MG63 (cell line): Measurements from ENCODE around the gene RPL18. TPM values are rescaled to one million over a fixed set of nuclear protein-coding genes. Genes with fewer than 3 reads are reported as not detected.

ENCODE experiments used
- DNase-seq: peaks from one replicate; pipeline ENCODE4 v3.0.0-alpha.2; 2020
- H3K27me3 ChIP-seq: fragments of 250-450 bp; sonication (Bioruptor Pico); 2 replicates; pipeline ENCODE4 v1.5.1; 2020; ENCODE audit warnings: mild to moderate bottlenecking, moderate library complexity
- H3K36me3 ChIP-seq: fragments of 250-450 bp; sonication (Bioruptor Pico); 2 replicates; pipeline ENCODE4 v1.5.1; 2020; ENCODE audit warnings: mild to moderate bottlenecking, moderate library complexity
- H3K4me3 ChIP-seq: fragments of 250-450 bp; sonication (Bioruptor Pico); 2 replicates; pipeline ENCODE4 v1.5.1; 2020; ENCODE audit warnings: mild to moderate bottlenecking, moderate library complexity
- H3K9me3 ChIP-seq: fragments of 250-450 bp; sonication (Bioruptor Pico); 2 replicates; pipeline ENCODE4 v1.5.1; 2020; ENCODE audit warnings: mild to moderate bottlenecking, moderate library complexity
- total RNA-seq: library from RNA; depleted of rRNA; stranded (reverse); fragments of >200 nt; shearing (Covaris generic); gene quantifications from 2 replicates; pipeline ENCODE4 v1.2.3, GENCODE V29; 2014; ENCODE audit warnings: low replicate concordance

Gene RPL18
- total RNA-seq, 1 experiment from 2014 or later: 3,057 TPM

GRCh38 chr19:48646722-48647216, 27.8 kb upstream of the RPL18 start:
- no peak for DNase-seq
- Histone ChIP-seq H3K36me3 (no peaks in the 10 kb centered on the region), H3K27me3 (peaks cover 8% of the 10 kb centered on the region), H3K4me3 (peak overlapping the region; percentile 41), H3K9me3 (no peaks in the 10 kb centered on the region)

GRCh38 chr19:48646001-48646721, 27.2 kb upstream of the RPL18 start, which contains the start of gene CA11:
TSS of gene CA11 (minus strand) at chr19:48646187. CDS start at chr19:48645632, 555 bp downstream.
- no peaks in the 10 kb centered on the region for H3K9me3 ChIP-seq
- no peaks in the 10 kb centered on the region for H3K36me3 ChIP-seq
- DNase-seq: peak; percentile 88
- peak within 1 kb of the TSS; percentile 41 for H3K4me3 ChIP-seq
- H3K27me3 ChIP-seq: peaks cover 8% of the 10 kb centered on the region

GRCh38 chr19:48645620-48646000, 26.6 kb upstream of the RPL18 start:
- no peak for DNase-seq
- Histone ChIP-seq H3K9me3 (no peaks in the 10 kb centered on the region), H3K27me3 (peaks cover 8% of the 10 kb centered on the region), H3K4me3 (peak overlapping the region; percentile 41), H3K36me3 (no peaks in the 10 kb centered on the region)

GRCh38 chr19:48644839-48645619, 26.1 kb upstream of the RPL18 start:
- H3K36me3 ChIP-seq: no peaks in the 10 kb centered on the region
- no peak overlapping the region for H3K4me3 ChIP-seq
- DNase-seq: peak; percentile 48
- peaks cover 8% of the 10 kb centered on the region for H3K27me3 ChIP-seq
- no peaks in the 10 kb centered on the region for H3K9me3 ChIP-seq

GRCh38 chr19:48644355-48644754, 25.4 kb upstream of the RPL18 start:
- H3K4me3 ChIP-seq: no peak overlapping the region
- H3K36me3 ChIP-seq: no peaks in the 10 kb centered on the region
- no peak for DNase-seq
- peaks cover 13% of the 10 kb centered on the region for H3K27me3 ChIP-seq
- H3K9me3 ChIP-seq: no peaks in the 10 kb centered on the region

GRCh38 chr19:48642862-48643261, 23.9 kb upstream of the RPL18 start:
- DNase-seq: no peak
- Histone ChIP-seq H3K27me3 (peaks cover 13% of the 10 kb centered on the region), H3K36me3 (no peaks in the 10 kb centered on the region), H3K4me3 (no peak overlapping the region), H3K9me3 (no peaks in the 10 kb centered on the region)

- no peak overlapping the region for H3K4me3 ChIP-seq
- H3K27me3 ChIP-seq: peaks cover 13% of the 10 kb centered on the region
- no peak for DNase-seq
- H3K9me3 ChIP-seq: no peaks in the 10 kb centered on the region
- no peaks in the 10 kb centered on the region for H3K36me3 ChIP-seq
Observed at GRCh38 chr19:48641850-48642249, 22.9 kb upstream of the RPL18 start.

- Histone ChIP-seq H3K9me3 (no peaks in the 10 kb centered on the region), H3K4me3 (no peak overlapping the region)
Observed at GRCh38 chr19:48639483-48640375, 20.8 kb upstream of the RPL18 start.

GRCh38 chr19:48638831-48639381, 19.9 kb upstream of the RPL18 start:
- H3K4me3 ChIP-seq: no peak overlapping the region
- DNase-seq: no peak
- H3K27me3 ChIP-seq: peaks cover 5% of the 10 kb centered on the region; the same call in 1 of the 2 replicates
- H3K9me3 ChIP-seq: no peaks in the 10 kb centered on the region
- H3K36me3 ChIP-seq: peaks cover 3% of the 10 kb centered on the region; the same call in 1 of the 2 replicates

More at GRCh38 chr19:48639483-48640375, 20.8 kb upstream of the RPL18 start:
- no peak for DNase-seq
- Histone ChIP-seq H3K27me3 (peaks cover 5% of the 10 kb centered on the region; the same call in 1 of the 2 replicates), H3K36me3 (0 out of 2 replicates have a peak, but pooled peaks cover 3% of the 10 kb centered on the region)

GRCh38 chr19:48637948-48638830, 19.2 kb upstream of the RPL18 start:
- DNase-seq: peak; percentile 90
- Histone ChIP-seq H3K27me3 (peaks cover 5% of the 10 kb centered on the region; the same call in 1 of the 2 replicates), H3K9me3 (no peaks in the 10 kb centered on the region), H3K4me3 (peak overlapping the region; percentile 63), H3K36me3 (peaks cover 3% of the 10 kb centered on the region; the same call in 1 of the 2 replicates)

GRCh38 chr19:48637449-48637947, 18.5 kb upstream of the RPL18 start:
- Histone ChIP-seq H3K36me3 (peaks cover 3% of the 10 kb centered on the region; the same call in 1 of the 2 replicates), H3K27me3 (peaks cover 5% of the 10 kb centered on the region; the same call in 1 of the 2 replicates), H3K4me3 (peak overlapping the region; percentile 63), H3K9me3 (no peaks in the 10 kb centered on the region)
- DNase-seq: peak; percentile 100

- peak; percentile 58 for DNase-seq
- Histone ChIP-seq H3K4me3 (peak within 1 kb of the TSS; percentile 63), H3K9me3 (no peaks in the 10 kb centered on the region), H3K27me3 (peaks cover 5% of the 10 kb centered on the region; the same call in 1 of the 2 replicates), H3K36me3 (peaks cover 3% of the 10 kb centered on the region; the same call in 1 of the 2 replicates)
Observed at GRCh38 chr19:48636859-48637448, 18.0 kb upstream of the RPL18 start, which contains the start of gene DBP. TSS of gene DBP (minus strand) at chr19:48637379. CDS start at chr19:48636994, 385 bp downstream.

GRCh38 chr19:48635966-48636858, 17.2 kb upstream of the RPL18 start:
- peaks cover 5% of the 10 kb centered on the region for H3K36me3 ChIP-seq
- no peaks in the 10 kb centered on the region for H3K9me3 ChIP-seq
- DNase-seq: no peak
- peak overlapping the region; percentile 63 for H3K4me3 ChIP-seq
- peaks cover 5% of the 10 kb centered on the region; the same call in 1 of the 2 replicates for H3K27me3 ChIP-seq
